Neural cell (in vitro differentiated cells): ENCODE measurements around the gene GDPD5. TPM values are rescaled to one million over a fixed set of nuclear protein-coding genes. Genes with fewer than 3 reads are reported as not detected.

Experiments used
- H2AFZ ChIP-seq: fragments of 200-600, 300-800 bp; sonication (generic), shearing (Covaris generic); 2 replicates; pipeline ENCODE4 v1.6.0; 2014; ENCODE audit warnings: low read depth, mild to moderate bottlenecking, antibody characterized with exemption, low read length, moderate library complexity
- H3F3A ChIP-seq: fragments of 200-600 bp; shearing (Covaris generic); 2 replicates; pipeline ENCODE4 v1.6.1; 2016; ENCODE audit warnings: mild to moderate bottlenecking, moderate library complexity, mixed read lengths, antibody characterized with exemption, low read length; ENCODE audit not compliant: insufficient read depth, poor library complexity, severe bottlenecking
- H3K27ac ChIP-seq: fragments of 200-600, 300-800 bp; sonication (generic), shearing (Covaris generic); 2 replicates; pipeline ENCODE4 v1.5.1; 2014; ENCODE audit warnings: mild to moderate bottlenecking, low read length, moderate library complexity
- H3K27me3 ChIP-seq: fragments of 300-800, 200-600 bp; sonication (generic), shearing (Covaris generic); 2 replicates; pipeline ENCODE4 v1.6.0; 2014; ENCODE audit warnings: mild to moderate bottlenecking, low read depth, low read length, moderate library complexity; ENCODE audit not compliant: insufficient read depth
- H3K36me3 ChIP-seq: fragments of 300-800, 200-600 bp; sonication (generic), shearing (Covaris generic); 2 replicates; pipeline ENCODE4 v1.5.1; 2014; ENCODE audit warnings: mild to moderate bottlenecking, antibody characterized with exemption, low read length, moderate library complexity; ENCODE audit not compliant: insufficient read depth
- H3K4me2 ChIP-seq: fragments of 300-800, 200-600 bp; sonication (generic), shearing (Covaris generic); 2 replicates; pipeline ENCODE4 v1.6.0; 2014; ENCODE audit warnings: mild to moderate bottlenecking, low read length
- H3K4me3 ChIP-seq: fragments of 300-800, 200-600 bp; sonication (generic), shearing (Covaris generic); 2 replicates; pipeline ENCODE4 v1.5.1; 2014; ENCODE audit warnings: mild to moderate bottlenecking, low read length, moderate library complexity
- H3K79me2 ChIP-seq: fragments of 200-600 bp; shearing (Covaris generic); replicated peaks from 2 replicates; pipeline ENCODE4 v1.6.0; 2014; ENCODE audit warnings: mild to moderate bottlenecking, low read length, moderate library complexity; ENCODE audit not compliant: insufficient read depth
- H3K9ac ChIP-seq: fragments of 300-800, 200-600 bp; sonication (generic), shearing (Covaris generic); 2 replicates; pipeline ENCODE4 v1.6.1; 2016; ENCODE audit warnings: mild to moderate bottlenecking, low read length, mixed read lengths
- H3K9me2 ChIP-seq: fragments of 200-600 bp; shearing (Covaris generic); 2 replicates; pipeline ENCODE4 v1.6.1; 2016; ENCODE audit warnings: mild to moderate bottlenecking, low read length, mixed read lengths; ENCODE audit not compliant: insufficient read depth
- H3K9me3 ChIP-seq: fragments of 200-600, 300-800 bp; sonication (generic), shearing (Covaris generic); 2 replicates; pipeline ENCODE4 v1.6.1; 2016; ENCODE audit warnings: mild to moderate bottlenecking, mixed run types, low read length, moderate library complexity, mixed read lengths
- H4K20me1 ChIP-seq: fragments of 200-600 bp; shearing (Covaris generic); 2 replicates; pipeline ENCODE4 v1.6.1; 2016; ENCODE audit warnings: mild to moderate bottlenecking, mixed run types; ENCODE audit not compliant: insufficient read depth
- EP300 ChIP-seq: fragments of 450-650 bp; conservative IDR thresholded peaks from 2 replicates; pipeline ENCODE4 v1.6.1; 2014; ENCODE audit warnings: antibody characterized with exemption, mild to moderate bottlenecking, moderate library complexity; ENCODE audit not compliant: poor library complexity, severe bottlenecking
- EZH2 ChIP-seq: fragments of 200-600, 300-800 bp; shearing (Covaris generic), sonication (generic); IDR thresholded peaks from 2 replicates; pipeline ENCODE4 v1.6.1; 2014; ENCODE audit warnings: antibody characterized with exemption, low read length, borderline replicate concordance, mild to moderate bottlenecking; ENCODE audit not compliant: insufficient read depth, poor library complexity, severe bottlenecking
- MXI1 ChIP-seq: fragments of 450-650 bp; conservative IDR thresholded peaks from 2 replicates; pipeline ENCODE4 v1.6.1; 2014; ENCODE audit warnings: antibody characterized with exemption, mild to moderate bottlenecking; ENCODE audit not compliant: poor library complexity, severe bottlenecking
- POLR2AphosphoS5 ChIP-seq: IDR thresholded peaks from 2 replicates; pipeline ENCODE4 v1.6.1; 2012
- RAD21 ChIP-seq: fragments of 450-650 bp; conservative IDR thresholded peaks from 2 replicates; pipeline ENCODE4 v1.6.1; 2014; ENCODE audit warnings: antibody characterized with exemption, mild to moderate bottlenecking, moderate library complexity
- polyA plus RNA-seq: library from polyadenylated mRNA; depleted of rRNA; stranded (reverse); fragments of >200 nt; gene quantifications from 2 replicates; pipeline ENCODE4 v1.2.3, GENCODE V29; 2014
- TF ChIP-seq, protein P1 (sequence below): IDR thresholded peaks from 2 replicates; pipeline ENCODE4 v1.6.1; 2012; ENCODE audit warnings: borderline replicate concordance
- TF ChIP-seq, protein P2 (sequence below): fragments of 450-650 bp; IDR thresholded peaks from 2 replicates; pipeline ENCODE4 v1.5.1; 2014; ENCODE audit warnings: antibody characterized with exemption, mild to moderate bottlenecking, moderate library complexity; ENCODE audit not compliant: poor library complexity, severe bottlenecking

Gene GDPD5
- polyA plus RNA-seq, 1 donor from 2014 or later: 19.2 TPM

GRCh38 chr11:75563978-75564552 lies 38.3 kb upstream of the GDPD5 start:
- H3K36me3 ChIP-seq: no peaks in the 10 kb centered on the region
- no peak overlapping the region for H2AFZ ChIP-seq
- no peaks in the 10 kb centered on the region for H3F3A ChIP-seq
- H3K9me3 ChIP-seq: no peaks in the 10 kb centered on the region
- TF ChIP-seq, protein P1, sequence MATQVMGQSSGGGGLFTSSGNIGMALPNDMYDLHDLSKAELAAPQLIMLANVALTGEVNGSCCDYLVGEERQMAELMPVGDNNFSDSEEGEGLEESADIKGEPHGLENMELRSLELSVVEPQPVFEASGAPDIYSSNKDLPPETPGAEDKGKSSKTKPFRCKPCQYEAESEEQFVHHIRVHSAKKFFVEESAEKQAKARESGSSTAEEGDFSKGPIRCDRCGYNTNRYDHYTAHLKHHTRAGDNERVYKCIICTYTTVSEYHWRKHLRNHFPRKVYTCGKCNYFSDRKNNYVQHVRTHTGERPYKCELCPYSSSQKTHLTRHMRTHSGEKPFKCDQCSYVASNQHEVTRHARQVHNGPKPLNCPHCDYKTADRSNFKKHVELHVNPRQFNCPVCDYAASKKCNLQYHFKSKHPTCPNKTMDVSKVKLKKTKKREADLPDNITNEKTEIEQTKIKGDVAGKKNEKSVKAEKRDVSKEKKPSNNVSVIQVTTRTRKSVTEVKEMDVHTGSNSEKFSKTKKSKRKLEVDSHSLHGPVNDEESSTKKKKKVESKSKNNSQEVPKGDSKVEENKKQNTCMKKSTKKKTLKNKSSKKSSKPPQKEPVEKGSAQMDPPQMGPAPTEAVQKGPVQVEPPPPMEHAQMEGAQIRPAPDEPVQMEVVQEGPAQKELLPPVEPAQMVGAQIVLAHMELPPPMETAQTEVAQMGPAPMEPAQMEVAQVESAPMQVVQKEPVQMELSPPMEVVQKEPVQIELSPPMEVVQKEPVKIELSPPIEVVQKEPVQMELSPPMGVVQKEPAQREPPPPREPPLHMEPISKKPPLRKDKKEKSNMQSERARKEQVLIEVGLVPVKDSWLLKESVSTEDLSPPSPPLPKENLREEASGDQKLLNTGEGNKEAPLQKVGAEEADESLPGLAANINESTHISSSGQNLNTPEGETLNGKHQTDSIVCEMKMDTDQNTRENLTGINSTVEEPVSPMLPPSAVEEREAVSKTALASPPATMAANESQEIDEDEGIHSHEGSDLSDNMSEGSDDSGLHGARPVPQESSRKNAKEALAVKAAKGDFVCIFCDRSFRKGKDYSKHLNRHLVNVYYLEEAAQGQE: no peak
- TF ChIP-seq RAD21 (no peak), POLR2AphosphoS5 (no peak), MXI1 (no peak)
- TF ChIP-seq, protein P2, sequence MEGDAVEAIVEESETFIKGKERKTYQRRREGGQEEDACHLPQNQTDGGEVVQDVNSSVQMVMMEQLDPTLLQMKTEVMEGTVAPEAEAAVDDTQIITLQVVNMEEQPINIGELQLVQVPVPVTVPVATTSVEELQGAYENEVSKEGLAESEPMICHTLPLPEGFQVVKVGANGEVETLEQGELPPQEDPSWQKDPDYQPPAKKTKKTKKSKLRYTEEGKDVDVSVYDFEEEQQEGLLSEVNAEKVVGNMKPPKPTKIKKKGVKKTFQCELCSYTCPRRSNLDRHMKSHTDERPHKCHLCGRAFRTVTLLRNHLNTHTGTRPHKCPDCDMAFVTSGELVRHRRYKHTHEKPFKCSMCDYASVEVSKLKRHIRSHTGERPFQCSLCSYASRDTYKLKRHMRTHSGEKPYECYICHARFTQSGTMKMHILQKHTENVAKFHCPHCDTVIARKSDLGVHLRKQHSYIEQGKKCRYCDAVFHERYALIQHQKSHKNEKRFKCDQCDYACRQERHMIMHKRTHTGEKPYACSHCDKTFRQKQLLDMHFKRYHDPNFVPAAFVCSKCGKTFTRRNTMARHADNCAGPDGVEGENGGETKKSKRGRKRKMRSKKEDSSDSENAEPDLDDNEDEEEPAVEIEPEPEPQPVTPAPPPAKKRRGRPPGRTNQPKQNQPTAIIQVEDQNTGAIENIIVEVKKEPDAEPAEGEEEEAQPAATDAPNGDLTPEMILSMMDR: peak; percentile 40
- no peaks in the 10 kb centered on the region for H3K27me3 ChIP-seq
- no peaks in the 10 kb centered on the region for H3K9me2 ChIP-seq
- no peak overlapping the region for H3K27ac ChIP-seq
- no peaks in the 10 kb centered on the region for H4K20me1 ChIP-seq
- H3K4me2 ChIP-seq: no peak overlapping the region
- H3K79me2 ChIP-seq: no peaks in the 10 kb centered on the region
- H3K9ac ChIP-seq: no peak overlapping the region
- no peak overlapping the region for H3K4me3 ChIP-seq

DNA sequence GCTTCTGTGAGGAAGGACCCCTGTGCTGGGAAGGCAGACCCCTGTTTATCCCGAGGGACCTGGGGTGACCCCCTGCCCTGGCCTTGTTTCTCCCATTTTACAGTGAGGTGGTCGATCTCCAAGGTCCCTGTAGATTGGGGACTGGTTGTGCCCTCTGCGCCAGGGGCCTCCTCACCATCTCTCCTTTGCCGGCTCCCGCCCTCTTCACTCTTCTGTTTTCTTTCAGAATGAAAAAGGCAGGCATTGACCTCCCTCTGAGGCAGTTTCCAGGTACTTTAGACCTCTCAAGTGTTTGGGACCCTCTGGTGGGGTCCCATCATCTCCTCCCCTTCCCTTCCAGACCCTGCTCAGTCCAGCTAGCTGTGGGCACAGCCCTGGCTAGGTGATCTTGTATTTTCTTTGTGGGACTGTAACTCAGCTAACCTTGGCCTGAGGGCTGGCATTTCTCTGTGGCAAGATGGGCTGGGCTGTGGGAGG lies 37.8 kb upstream of the GDPD5 start:
- Histone ChIP-seq H3K27me3 (no peaks in the 10 kb centered on the region), H3F3A (no peaks in the 10 kb centered on the region), H4K20me1 (no peaks in the 10 kb centered on the region), H3K27ac (peak overlapping the region; percentile 45), H3K9me3 (no peaks in the 10 kb centered on the region), H3K36me3 (no peaks in the 10 kb centered on the region), H3K9ac (peak overlapping the region; percentile 59), H3K4me2 (no peak overlapping the region), H3K79me2 (no peaks in the 10 kb centered on the region), H3K4me3 (peak overlapping the region; percentile 66), H3K9me2 (no peaks in the 10 kb centered on the region), H2AFZ (no peak overlapping the region)
- TF ChIP-seq MXI1 (no peak), RAD21 (no peak), POLR2AphosphoS5 (no peak), EZH2 (no peak), EP300 (no peak)
- TF ChIP-seq, protein P1: no peak
